GM18858 (cell line): Measurements from ENCODE around the gene ZNF331.

ENCODE experiments used
- ATAC-seq: cut with Tn5 transposase; IDR thresholded peaks from one replicate; pipeline ENCODE4 v1.9.1; 2021; ENCODE audit not compliant: unreplicated experiment

ZNF331 gene

DNA sequence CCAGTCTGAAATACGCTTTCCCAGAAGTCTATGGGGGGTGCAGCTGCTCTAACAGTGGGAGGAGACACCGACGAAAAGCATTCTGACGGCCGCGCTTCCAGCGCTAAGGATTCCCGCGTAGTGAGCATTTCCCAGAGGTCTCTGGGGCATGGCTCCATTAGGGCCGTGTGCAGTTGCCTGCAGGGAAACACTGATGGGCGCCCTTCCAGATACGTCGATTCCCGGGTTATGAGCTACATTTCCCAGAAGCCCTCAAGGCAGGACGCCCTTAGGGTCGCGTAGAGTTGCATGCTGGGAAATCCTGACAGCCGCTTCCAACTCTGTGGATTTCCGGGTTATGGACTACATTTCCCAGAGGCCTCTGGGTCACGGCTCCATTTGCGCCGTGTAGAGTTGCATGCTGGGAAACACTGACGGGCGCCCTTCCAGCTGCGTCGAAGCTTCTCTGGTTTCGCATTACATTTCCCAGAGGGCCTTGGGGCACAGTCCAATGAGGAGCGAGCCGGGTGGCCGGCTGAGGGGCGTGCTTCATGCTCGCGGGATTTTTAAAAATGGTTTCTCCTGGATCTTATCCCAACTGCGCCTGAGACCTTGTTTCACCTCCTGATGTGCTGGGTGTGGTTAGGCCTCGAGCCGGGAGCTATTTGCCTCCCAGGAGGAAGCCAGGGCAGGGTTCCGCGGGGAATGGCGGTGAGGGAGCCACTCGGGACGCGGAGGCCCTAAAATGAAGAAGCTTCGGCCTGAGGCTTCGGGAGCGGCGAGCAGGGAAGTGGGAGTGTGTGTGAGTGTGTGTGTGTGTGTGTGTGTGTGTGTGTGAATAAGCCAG, 17.2 kb upstream of the ZNF331 start:
- peak; percentile 88 for ATAC-seq

DNA sequence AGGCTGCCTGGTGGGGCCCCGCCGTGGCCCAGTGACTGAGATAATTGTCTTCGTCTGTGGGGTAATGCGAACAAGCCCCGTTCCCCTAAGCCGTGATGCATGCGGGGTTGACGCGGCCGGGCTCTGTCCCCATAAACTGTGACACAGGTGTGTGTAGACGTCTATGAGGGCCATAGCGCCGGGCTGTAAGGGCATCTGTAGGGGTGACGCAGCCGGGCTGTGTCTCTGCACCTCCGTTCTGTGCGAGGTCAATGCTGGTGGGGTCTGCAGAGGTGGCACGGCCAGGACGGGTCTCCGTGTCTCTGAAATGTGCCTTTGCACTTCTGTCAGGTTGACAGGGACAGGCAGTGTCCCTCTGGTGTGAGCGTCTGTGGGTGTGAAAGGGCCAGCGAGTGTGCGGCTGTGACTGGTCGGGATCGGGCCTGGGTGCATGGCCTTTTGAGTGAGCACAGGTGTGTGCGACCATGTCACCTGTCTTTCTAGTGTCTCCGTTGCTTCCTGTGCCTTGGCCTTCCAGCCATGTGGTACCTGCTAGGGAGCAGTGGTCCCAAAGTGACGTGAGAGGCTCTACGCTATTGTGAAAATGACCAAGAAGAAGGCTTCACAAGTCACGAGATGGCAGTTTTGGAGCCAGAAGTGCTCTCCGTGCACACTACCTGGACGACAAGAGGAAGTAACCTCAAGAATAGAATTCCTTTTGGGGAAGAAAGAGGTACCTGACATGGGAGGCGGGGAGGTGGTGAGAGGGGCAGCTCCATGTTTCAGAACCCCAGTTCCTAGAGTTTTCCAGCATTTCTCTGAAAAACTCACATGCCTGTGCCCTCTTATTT, 16.4 kb upstream of the ZNF331 start:
- ATAC-seq, result no peak

DNA sequence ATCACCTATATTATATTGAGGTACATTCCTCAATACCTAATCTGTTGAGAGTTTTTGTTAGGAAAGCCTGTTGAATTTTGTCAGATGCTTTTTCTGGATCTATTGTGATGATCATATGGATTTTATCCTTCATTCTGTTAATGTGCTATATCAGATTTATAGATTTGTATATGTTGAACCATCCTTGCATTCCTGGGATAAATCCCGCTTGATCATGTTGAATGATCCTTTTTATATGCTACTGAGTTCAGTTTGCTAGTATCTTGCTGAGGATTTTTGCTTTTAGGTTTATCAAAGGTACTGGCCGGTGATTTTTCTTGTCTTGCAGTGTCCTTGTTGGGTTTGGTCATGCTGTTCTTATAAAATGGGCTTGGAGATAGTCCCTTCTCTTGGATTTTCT, 12.0 kb upstream of the ZNF331 start:
- ATAC-seq, result no peak

DNA sequence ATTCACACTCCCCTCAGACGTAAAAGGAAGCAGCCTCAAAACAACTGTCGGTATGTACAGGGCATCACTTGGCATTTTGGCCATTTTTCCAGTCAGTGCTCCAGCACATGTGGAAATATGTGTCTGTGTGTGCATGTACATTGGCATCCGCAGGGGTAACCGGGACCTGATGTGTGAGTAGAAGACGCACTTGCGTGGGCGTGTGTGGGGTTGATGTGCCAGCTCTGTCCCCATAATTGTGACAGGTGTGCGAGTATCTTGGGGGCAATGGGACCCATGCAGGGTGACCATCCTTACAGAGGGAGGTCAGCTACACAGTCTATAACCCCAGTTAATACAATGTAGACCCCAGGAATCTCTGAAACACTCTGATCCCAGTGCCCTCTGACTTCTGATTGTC, 7.3 kb upstream of the ZNF331 start:
- ATAC-seq, result no peak

DNA sequence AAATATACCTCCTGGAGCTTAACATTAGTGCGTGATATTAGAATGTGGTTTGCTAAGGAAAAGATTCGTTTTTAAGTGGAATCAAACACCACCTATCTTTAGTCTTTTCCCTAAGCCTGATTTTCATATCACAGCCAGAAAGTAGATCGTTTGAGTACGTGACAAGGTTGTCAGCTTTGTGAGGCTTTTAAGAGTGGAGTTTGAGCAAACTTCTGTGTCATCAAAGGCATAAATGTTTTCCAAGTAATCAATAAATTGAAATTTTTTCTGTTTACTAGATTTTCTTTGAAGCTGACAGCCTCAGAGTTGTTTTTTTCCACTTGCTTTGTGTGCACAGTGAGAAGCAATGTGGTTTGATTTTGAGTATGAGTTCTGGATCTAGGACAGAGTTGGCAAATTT, 6.5 kb upstream of the ZNF331 start:
- ATAC-seq, result no peak

DNA sequence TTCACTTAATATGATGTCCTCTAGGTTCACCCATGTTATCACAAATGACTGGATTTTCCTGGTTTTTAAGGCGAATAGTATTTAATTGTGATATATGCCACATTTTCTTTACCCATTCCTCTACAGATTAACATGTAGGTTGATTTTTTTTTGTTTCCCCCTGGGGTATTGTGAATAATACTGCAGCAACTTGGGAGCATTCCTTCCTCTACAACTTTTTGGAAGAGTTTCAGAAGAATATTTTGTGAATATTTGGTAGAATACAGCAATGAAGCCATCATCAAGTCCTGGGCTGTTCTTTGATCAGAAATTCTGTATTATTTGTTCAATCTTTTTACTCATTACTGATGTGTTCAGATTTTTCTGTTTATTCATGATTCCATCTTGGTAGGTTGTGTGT, 5.6 kb upstream of the ZNF331 start:
- no peak for ATAC-seq

DNA sequence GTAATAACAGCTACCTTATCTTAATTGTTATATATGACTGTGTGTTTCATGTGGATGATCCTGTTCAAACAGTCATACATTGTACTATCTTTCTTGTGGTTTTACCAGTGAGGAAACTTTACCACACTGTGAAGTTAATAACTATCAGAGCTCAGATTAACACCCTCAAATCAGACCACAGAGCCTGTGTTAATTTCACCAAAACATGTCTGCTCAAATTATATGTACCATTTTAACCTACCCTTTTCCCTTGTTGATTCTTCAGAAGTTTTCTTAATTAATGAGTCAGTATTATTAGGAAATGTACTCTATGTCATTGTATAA, 1.8 kb upstream of the ZNF331 start:
- ATAC-seq, result no peak

DNA sequence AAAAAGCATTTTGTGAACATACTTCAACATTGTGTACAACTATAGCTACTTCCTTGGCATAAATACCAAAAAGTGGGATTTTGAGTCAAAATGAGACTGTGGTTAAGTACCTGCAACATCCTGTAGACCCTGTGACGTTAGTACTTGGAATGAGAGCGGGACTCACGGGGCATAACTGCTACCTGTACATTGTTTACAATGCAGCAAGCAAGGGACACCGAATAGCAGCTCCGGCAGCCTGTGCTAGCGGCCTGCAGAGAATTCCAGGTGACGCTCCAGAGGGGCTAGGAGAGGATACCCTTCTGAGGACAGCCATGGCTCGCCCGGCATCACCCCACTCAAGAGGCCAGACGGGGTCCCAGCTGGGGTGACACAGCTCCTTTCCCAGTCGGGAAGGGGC, 824 bp upstream of the ZNF331 start:
- no peak for ATAC-seq

DNA sequence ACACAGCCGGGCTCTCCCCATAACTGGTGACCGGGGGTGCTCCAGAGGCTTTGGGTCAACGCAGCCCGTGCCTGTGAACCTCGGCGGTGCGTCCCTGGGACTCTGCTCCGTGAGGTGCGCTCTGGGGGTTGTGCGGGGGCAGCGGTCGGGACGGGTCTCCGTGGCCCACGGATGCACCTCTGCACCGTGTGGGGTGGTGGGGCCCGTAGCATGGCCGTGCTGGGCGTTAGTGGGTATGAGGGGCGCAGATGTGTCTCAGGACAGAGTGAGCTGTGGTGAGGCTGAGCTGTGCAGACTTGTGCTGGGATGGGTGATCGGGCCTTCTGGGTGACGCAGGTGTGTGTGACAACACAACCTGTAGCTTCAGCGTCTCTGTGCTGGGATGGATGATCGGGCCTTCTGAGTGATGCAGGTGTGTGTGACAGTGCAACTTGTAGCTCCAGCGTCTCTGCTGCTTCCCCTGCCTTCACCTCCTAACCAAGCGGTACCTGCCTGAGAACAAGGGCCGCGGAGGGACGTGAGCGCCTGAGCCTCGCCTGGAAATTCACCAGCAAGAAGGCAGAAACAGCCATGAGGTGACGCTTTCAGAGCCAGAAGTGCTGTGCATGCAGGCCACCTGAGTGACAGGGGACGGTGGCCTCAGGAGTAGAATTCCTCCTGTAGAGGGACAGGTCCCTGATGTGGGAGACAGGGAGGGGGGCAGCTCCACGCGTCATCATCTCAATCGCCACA, 599 bp downstream of the ZNF331 start:
- ATAC-seq, result no peak

DNA sequence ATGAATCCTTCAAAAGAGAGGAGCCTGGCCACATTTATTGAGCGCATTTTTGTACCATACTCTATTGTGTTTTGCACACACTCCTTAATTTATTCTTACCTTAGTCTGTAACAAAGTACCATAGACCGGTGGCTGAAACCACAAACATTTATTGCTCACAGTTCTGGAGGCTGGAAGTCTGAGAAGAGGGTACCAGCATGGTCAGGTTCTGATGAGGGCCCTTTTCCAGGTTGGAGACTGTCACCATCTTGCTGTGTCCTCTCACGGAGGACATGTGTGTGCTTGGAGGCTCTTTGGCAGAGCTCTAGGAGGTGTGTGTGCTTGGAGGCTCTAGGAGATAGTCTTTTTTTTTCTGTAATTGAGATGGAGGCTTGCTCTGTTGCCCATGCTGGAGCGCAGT, 2.1 kb downstream of the ZNF331 start:
- ATAC-seq, result no peak

DNA sequence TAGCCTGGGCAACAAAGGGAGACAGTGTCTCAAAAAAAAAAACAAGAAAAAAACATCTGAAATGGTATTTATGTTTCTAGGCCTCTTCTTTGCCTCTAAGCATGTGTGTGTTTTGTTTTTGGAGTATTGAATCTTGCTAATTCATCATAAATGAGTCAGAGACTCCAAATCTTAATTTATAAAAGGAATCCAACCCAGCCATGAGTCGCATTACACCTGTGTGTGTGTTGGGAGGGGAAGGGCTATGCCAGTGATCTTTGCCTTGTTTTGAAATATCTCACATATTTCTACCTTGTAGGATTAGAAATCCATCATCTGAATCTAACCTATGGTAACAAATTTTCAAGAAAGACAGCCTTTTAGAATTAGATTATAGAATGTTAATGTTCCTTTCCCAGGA, 4.0 kb downstream of the ZNF331 start:
- ATAC-seq, result no peak

DNA sequence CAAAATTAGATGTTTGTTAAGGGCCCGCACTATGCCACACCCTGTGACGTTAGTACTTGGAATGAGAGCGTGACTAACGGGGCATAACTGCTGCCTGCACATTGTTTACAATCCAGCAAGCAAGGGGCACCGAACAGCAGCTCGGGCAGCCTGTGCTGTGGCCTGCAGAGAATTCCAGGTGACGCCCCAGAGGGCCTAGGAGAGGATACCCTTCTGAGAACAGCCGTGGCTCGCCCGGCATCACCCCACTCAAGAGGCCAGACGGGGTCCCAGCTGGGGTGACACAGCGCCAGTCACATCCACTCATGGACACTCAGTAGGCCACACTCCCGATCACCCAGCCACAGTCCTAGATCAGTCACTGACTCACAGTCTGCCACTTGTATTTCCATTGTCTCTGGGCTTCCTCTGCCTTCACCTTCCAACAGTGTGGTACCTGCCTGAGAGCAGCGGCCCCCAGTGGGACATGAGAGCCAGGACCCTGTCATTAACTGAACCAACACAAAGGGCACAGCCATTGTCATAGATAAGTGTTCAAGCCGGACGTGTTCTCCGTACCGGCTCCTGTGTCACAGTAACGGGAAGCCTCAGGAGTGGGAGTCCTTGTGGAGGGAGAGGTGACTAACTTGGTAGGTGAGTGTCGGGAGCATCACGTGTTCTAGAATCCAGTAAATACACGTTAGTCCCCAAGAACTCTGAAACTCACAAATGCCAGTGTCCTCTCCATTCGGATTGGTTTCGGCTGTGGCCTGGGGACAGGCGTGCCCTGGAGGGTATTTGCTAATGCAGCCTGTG, 7.5 kb downstream of the ZNF331 start:
- no peak for ATAC-seq

DNA sequence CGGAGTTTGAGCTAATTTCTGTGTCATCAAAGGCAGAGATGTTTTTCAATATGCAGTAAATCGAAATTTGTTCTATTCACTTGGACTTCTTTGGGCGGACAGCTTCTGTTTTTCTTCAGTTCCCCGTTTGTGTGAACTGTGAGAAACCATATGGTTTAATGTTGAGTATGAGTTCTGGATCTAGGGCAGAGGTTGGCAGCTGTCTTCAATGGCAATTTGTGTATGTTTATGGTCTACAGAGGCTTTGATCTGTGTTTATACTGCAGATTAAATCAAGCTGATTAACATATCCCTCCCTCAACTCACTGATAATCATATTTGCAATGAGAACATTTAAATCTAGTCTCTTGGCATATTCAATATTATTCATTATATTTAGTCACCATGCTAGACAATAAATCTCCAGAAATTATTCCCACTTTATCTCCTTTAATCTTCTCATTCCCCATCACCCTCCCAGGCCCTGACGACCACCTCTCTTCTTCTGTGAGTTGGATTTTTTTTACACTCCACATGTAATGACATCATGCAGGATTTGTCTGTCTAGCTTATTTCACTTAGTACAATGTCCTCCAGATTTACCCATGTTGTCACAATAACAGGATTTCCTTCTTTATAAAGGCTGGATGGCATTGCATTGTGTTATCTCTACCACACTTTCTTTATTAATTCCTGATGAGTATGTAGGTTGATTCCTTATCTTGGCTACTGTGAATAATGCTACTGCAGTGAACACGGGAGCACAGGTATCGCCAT, 9.0 kb downstream of the ZNF331 start:
- no peak for ATAC-seq

DNA sequence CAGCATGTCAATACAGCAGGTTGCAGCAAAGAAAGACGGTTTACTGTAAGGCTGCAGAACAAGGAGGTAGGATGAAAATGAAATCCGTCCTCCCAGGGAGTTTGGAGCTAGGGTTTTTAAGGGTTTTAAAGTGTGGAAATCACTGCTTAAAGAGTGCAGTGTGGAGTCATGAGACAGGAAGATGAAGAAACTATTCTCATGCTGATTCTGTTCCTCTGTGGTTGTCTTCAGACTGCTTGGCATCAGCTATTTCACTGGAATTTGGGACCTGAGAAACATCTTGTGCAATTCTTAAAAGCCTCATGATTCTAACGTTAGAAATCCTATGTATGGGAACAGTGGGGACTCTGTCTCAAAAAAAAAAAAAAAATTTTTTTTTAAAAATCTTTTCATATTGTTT, 11.4 kb downstream of the ZNF331 start:
- ATAC-seq, result no peak

DNA sequence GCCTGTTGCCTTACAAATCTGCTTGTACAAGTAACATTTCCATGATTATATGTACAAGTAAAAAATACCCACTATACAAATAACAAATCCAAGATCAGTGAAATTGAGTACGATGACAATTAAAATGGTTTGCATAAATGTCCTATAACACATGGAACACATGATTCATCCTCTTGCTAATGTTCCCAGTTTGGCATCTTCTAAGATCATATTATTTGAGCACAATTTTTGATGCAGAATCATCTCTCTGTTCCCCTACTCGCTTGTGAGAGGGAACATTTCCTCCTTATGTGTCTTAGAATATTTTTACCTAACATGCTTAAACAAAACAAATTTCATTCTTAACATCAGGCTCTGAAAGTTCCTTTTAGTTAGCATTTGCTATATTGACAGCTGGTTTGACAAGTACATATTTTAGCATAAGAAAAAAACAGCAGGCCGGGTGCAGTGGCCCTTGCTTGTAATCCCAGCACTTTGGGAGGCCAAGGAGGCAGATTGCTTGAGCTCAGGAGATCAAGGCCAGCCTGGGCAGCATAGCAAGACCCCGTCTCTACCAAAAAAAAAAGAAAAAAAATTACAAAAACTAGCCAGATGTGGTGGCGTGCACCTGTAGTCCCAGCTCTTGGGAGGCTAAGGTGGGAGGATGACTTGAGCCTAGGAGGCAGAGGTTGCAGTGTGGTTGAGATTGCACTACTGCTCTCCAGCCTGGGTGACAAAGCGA, 14.2 kb downstream of the ZNF331 start:
- ATAC-seq, result no peak

DNA sequence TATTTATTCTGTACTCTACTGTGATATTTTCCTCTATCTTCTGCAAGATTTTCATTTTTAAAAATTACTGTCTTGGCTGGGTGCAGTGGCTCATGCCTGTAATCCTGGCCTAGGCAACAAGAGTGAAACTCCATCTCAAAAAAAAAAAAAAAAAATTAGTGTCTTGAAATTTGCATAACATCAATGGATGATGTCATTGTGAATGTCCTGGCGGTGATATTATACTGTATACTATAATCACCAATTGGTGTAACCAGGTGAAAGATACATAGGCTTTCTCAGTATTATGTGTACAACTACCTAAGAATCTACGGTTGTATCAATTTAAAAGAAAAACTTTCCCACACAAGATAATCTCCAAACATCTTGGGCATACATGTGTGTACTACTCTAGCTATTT, 15.2 kb downstream of the ZNF331 start:
- no peak for ATAC-seq

DNA sequence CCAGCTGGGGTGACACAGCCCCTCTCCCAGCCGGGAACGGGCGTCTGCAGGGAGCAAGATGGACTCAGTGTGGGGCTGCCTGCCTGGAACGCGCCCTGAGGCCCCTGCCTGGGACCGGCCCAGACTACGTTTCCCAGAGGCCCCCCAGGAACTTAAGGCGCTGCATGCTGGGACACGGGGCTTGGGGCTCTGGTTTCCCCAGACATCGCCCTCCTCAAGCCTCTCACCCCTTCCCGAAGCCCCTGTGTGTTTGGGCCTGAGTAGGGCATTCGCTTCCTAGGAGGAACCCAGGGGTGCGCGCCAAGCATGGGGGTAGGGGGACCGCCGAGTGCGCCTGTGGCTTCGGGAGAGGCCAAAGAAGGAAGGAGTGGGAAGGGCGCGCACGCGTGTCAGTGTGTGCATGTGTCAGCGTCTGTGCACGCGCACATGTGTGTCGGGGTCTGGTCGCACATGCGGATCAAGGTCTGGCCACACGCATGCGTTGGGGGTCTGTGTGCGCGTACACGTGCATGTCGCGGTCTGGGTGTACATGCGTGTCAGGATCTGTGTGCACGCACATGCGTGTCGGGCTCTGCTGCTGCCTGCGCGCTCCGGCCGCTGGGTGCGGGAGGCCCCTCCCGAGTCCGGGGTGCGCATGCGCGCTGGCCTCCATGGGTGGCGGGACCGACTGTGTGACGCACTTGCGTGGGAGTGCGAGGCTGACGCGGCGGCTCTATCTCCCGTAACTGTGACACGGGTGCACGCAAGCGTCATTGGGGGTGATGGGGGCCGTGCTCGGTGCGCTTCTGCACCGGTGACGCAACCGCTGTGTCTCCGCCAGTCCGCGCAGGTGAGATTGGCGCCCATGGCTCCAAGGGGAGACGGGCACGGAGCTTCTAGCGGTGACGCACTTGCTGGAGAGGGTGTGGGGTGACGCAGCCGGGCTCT, 16.2 kb downstream of the ZNF331 start:
- no peak for ATAC-seq

DNA sequence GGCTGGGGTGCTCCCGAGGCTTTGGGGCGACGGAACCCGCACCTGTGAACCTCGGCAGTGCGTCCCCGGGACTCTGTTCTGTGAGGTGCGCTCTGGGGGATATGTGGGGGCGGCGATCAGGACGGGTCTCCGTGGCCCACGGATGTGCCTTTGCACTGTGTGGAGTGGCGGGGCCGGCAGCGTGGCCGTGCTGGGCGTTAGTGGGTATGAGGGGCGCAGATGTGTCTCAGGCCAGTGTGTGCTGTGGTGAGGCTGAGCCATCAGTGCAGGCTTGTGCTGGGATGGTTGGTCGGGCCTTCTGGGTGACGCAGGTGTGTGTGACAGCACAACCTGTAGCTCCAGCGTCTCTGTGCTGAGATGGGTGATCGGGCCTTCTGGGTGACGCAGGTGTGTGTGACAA, 16.9 kb downstream of the ZNF331 start:
- no peak for ATAC-seq

DNA sequence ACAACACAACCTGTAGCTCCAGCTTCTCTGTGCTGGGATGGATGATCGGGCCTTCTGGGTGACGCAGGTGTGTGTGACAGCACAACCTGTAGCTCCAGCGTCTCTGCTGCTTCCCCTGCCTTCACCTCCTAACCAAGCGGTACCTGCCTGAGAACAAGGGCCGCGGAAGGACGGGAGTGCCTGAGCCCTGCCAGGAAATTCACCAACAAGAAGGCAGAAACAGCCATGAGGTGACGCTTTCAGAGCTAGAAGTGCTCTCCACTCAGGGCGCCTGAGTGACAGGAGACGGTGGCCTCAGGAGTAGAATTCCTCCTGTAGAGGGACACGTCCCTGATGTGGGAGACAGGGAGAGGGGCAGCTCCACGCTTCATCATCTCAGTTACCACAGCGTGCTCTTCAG, 17.4 kb downstream of the ZNF331 start:
- ATAC-seq, result no peak
